Naive B cell (primary cell): Measurements from ENCODE around the gene CEMP1. TPM values are rescaled to one million over a fixed set of nuclear protein-coding genes. Genes with fewer than 3 reads are reported as not detected.

Experiments used
- polyA plus RNA-seq, 6 donors: library from polyadenylated mRNA; unstranded; fragments of 300-500 nt; fragmentation: Illumina TruSeq; gene quantifications; one replicate each; pipeline ENCODE4 v1.2.3, GENCODE V29; 2021; ENCODE audit warnings: low read depth in 6 of 6

Gene CEMP1
- polyA plus RNA-seq, 6 donors from 2014 or later = 2.4 to 5.7 (median 3.5) TPM

Other genes starting within 250 kb of the CEMP1 start
- 1 to 10 TPM in 2 of 6 donors, under 1 TPM in 3, not detected in 1; 0.54 to 1.8 (median 0.98) TPM for gene ABCA3, start 190.7 kb downstream of the CEMP1 start, polyA plus RNA-seq
- gene CCNF, start 102.0 kb downstream of the CEMP1 start, polyA plus RNA-seq = 1 to 10 TPM in 5 of 6 donors, not detected in 1; 1.8 to 5.0 (median 2.8) TPM
- 1 to 10 TPM in 1 of 6 donors, under 1 TPM in 3, not detected in 2; 0.16 to 1.7 (median 0.58) TPM for gene TEDC2, start 71.3 kb downstream of the CEMP1 start, polyA plus RNA-seq
- gene NTN3, start 60.1 kb downstream of the CEMP1 start, polyA plus RNA-seq = not detected
- gene TBC1D24, start 56.3 kb downstream of the CEMP1 start, polyA plus RNA-seq = 1 to 10 TPM in 4 of 6 donors, under 1 TPM in 2; 0.22 to 3.3 (median 2.5) TPM
- gene ATP6V0C, start 17.5 kb downstream of the CEMP1 start, polyA plus RNA-seq = 100 to 1,000 TPM in 3 of 6 donors, 10 to 100 TPM in 3; 75.4 to 114 (median 98.1) TPM
- gene AMDHD2, start 11.0 kb downstream of the CEMP1 start, polyA plus RNA-seq = 10 to 100 TPM; 17.6 to 24.0 (median 20.5) TPM
- 10 to 100 TPM; 16.7 to 44.8 (median 38.9) TPM for gene PDPK1, start 6.6 kb upstream of the CEMP1 start, polyA plus RNA-seq
- 10 to 100 TPM; 18.3 to 27.5 (median 22.3) TPM for gene KCTD5, start 151.1 kb upstream of the CEMP1 start, polyA plus RNA-seq
- under 1 TPM in 1 of 6 donors, not detected in 5; 0.36 TPM for gene PRSS27, start 188.8 kb upstream of the CEMP1 start, polyA plus RNA-seq
- 100 to 1,000 TPM in 1 of 6 donors, 10 to 100 TPM in 5; 25.0 to 147 (median 45.1) TPM for gene SRRM2, start 221.2 kb upstream of the CEMP1 start, polyA plus RNA-seq
- gene ELOB, start 245.9 kb upstream of the CEMP1 start, polyA plus RNA-seq = 100 to 1,000 TPM; 159 to 241 (median 203) TPM